Raji (cell line): ENCODE measurements around the gene NTN4.

ENCODE experiments used
- POLR2A ChIP-seq: IDR thresholded peaks from 2 replicates; pipeline ENCODE4 v1.6.1; 2011; ENCODE audit warnings: low read depth, low read length, control low read depth; ENCODE audit not compliant: insufficient read depth

Gene NTN4

GRCh38 chr12:95773320-95773719 lies 17.2 kb downstream of the NTN4 start:
- no peak for TF ChIP-seq POLR2A

- no peak for TF ChIP-seq POLR2A
Measured at GRCh38 chr12:95767703-95768102, 22.9 kb downstream of the NTN4 start.

GRCh38 chr12:95766356-95767019 lies 24.1 kb downstream of the NTN4 start:
- TF ChIP-seq POLR2A: no peak

- TF ChIP-seq POLR2A: no peak
Measured at GRCh38 chr12:95764848-95765247, 25.7 kb downstream of the NTN4 start.

GRCh38 chr12:95763809-95764253 lies 26.7 kb downstream of the NTN4 start:
- TF ChIP-seq POLR2A: no peak

- TF ChIP-seq POLR2A: no peak
Measured at GRCh38 chr12:95762123-95762785, 28.3 kb downstream of the NTN4 start.

GRCh38 chr12:95760371-95760770 lies 30.2 kb downstream of the NTN4 start:
- TF ChIP-seq POLR2A: no peak

- no peak for TF ChIP-seq POLR2A
Measured at GRCh38 chr12:95759718-95760117, 30.8 kb downstream of the NTN4 start.

GRCh38 chr12:95759039-95759438 lies 31.5 kb downstream of the NTN4 start:
- TF ChIP-seq POLR2A: no peak

GRCh38 chr12:95756362-95756761 lies 34.2 kb downstream of the NTN4 start:
- TF ChIP-seq POLR2A: no peak

GRCh38 chr12:95755261-95755865 lies 35.2 kb downstream of the NTN4 start:
- no peak for TF ChIP-seq POLR2A

GRCh38 chr12:95742586-95742985 lies 48.0 kb downstream of the NTN4 start:
- no peak for TF ChIP-seq POLR2A

GRCh38 chr12:95741635-95742034 lies 48.9 kb downstream of the NTN4 start:
- no peak for TF ChIP-seq POLR2A

- no peak for TF ChIP-seq POLR2A
Measured at GRCh38 chr12:95740751-95741150, 49.8 kb downstream of the NTN4 start.

GRCh38 chr12:95739561-95740313 lies 50.8 kb downstream of the NTN4 start:
- no peak for TF ChIP-seq POLR2A
